Measurements from ENCODE around the gene LCORL.

DNA sequence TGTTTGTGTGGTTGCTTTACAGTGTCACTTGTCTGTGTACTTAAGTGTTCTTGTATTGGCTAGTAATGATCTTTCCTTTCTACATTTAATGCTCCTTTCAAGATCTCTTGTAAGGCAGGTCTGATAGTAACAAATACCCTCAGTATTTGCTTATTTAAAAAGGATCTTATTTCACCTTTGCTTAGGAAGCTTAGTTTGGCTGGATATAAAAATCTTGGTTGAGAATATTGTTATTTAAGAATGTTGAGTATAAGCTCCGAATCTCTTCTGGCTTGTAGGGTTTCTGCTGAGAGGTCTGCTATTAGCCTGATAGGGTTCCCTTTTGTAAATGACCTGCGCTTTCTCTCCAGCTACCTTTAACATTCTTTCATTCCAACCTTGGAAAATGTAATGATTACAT is 35.7 kb downstream of the LCORL start:
- TF ChIP-seq, protein P1, sequence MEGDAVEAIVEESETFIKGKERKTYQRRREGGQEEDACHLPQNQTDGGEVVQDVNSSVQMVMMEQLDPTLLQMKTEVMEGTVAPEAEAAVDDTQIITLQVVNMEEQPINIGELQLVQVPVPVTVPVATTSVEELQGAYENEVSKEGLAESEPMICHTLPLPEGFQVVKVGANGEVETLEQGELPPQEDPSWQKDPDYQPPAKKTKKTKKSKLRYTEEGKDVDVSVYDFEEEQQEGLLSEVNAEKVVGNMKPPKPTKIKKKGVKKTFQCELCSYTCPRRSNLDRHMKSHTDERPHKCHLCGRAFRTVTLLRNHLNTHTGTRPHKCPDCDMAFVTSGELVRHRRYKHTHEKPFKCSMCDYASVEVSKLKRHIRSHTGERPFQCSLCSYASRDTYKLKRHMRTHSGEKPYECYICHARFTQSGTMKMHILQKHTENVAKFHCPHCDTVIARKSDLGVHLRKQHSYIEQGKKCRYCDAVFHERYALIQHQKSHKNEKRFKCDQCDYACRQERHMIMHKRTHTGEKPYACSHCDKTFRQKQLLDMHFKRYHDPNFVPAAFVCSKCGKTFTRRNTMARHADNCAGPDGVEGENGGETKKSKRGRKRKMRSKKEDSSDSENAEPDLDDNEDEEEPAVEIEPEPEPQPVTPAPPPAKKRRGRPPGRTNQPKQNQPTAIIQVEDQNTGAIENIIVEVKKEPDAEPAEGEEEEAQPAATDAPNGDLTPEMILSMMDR (IDR thresholded peaks at IDR 0.05) = no peak
- TF ChIP-seq SMC3 (IDR thresholded peaks at IDR 0.05) (no peak), POLR2A (IDR thresholded peaks at IDR 0.05; ENCODE audit: low read length) (no peak), RAD21 (conservative IDR thresholded peaks at IDR 0.05 in 1 of 2, IDR thresholded peaks at IDR 0.05 in 1 of 2) (no peak)

Measured in A549 (cell line).